Endothelial cell of umbilical vein (primary cell): Measurements from ENCODE around the gene TWF2. TPM values are rescaled to one million over a fixed set of nuclear protein-coding genes. Genes with fewer than 3 reads are reported as not detected.

ENCODE experiments used
- BruUV-seq: library from RNA; stranded (reverse); fragments of 400-500 nt; replicated peaks from 2 replicates; lab custom pipeline; 2021; lab: Mats Ljungman, UMichigan
- CTCF ChIA-PET: fragments of 300-600, 350-600 bp; sonication (Branson Sonifier 250); formaldehyde crosslinking; loops from one replicate; lab custom pipeline; 2021; ENCODE audit warnings: antibody characterized with exemption, inconsistent platforms; lab: Charles Lee
- POLR2A ChIA-PET: fragments of 300-600, 350-600 bp; sonication (Branson Sonifier 250); formaldehyde crosslinking; loops from one replicate; lab custom pipeline; 2021; ENCODE audit warnings: antibody characterized with exemption, inconsistent platforms; lab: Charles Lee
- DNase-seq: peaks from one replicate; pipeline ENCODE4 v3.0.0-alpha.2; 2011; ENCODE audit warnings: low read depth, low spot score
- FAIRE-seq: peaks from 2 replicates; lab custom pipeline; 2011; peaks lifted over from hg19 to GRCh38; lab: Jason Lieb, UNC
- H2AFZ ChIP-seq: 2 replicates; pipeline ENCODE4 v1.6.0; 2012; ENCODE audit warnings: low read depth, low read length, control low read depth, inconsistent platforms
- H3K27ac ChIP-seq: 2 replicates; pipeline ENCODE4 v1.5.1; 2011; ENCODE audit warnings: low read depth, mild to moderate bottlenecking, control low read depth, low read length, moderate library complexity; ENCODE audit not compliant: insufficient read depth
- H3K27me3 ChIP-seq, 2 experiments: 2 replicates each; pipeline versions ENCODE4 v1.6.0 to v1.6.1; 2011; ENCODE audit warnings: low read length in 2 of 2, mixed read lengths in 1 of 2; ENCODE audit not compliant: control insufficient read depth in 2 of 2, insufficient read depth in 2 of 2
- H3K36me3 ChIP-seq, 2 experiments: 2 replicates in 1 of 2; 3 replicates in 1 of 2; pipeline ENCODE4 v1.5.1; 2011; ENCODE audit warnings: low read length in 2 of 2, mild to moderate bottlenecking in 1 of 2, moderate library complexity in 1 of 2; ENCODE audit not compliant: control insufficient read depth in 2 of 2, insufficient read depth in 2 of 2; ENCODE audit errors: extremely low read depth in 1 of 2
- H3K4me1 ChIP-seq: 3 replicates; pipeline ENCODE4 v1.5.1; 2011; ENCODE audit warnings: mild to moderate bottlenecking, low read length; ENCODE audit not compliant: control insufficient read depth, insufficient read depth; ENCODE audit errors: extremely low read depth
- H3K4me2 ChIP-seq: 2 replicates; pipeline ENCODE4 v1.6.1; 2011; ENCODE audit warnings: low read length, control low read depth, mixed read lengths; ENCODE audit not compliant: insufficient read depth
- H3K4me3 ChIP-seq, 3 experiments: fragments of 200-600 bp in 1 of 3; sonication (generic), shearing (Covaris generic) in 1 of 3; replicated peaks in 1 of 3; 2 replicates each; pipeline ENCODE4 v1.5.1; 2011 to 2016; ENCODE audit warnings: control low read depth in 3 of 3, low read length in 3 of 3, mild to moderate bottlenecking in 2 of 3, inconsistent platforms in 1 of 3, low read depth in 1 of 3, moderate library complexity in 1 of 3; ENCODE audit not compliant: insufficient read depth in 1 of 3
- H3K79me2 ChIP-seq: 2 replicates; pipeline ENCODE4 v1.6.0; 2012; ENCODE audit warnings: low read length, inconsistent platforms; ENCODE audit not compliant: control insufficient read depth, insufficient read depth
- H3K9ac ChIP-seq: replicated peaks from 2 replicates; pipeline ENCODE3; 2011; ENCODE audit warnings: low read length, control low read depth; ENCODE audit not compliant: insufficient read depth; ENCODE audit errors: extremely low read depth
- H3K9me1 ChIP-seq: replicated peaks from 3 replicates; pipeline ENCODE4 v1.6.0; 2011; ENCODE audit warnings: mild to moderate bottlenecking, low read length; ENCODE audit not compliant: control insufficient read depth, insufficient read depth; ENCODE audit errors: extremely low read depth
- H3K9me3 ChIP-seq: replicated peaks from 2 replicates; pipeline ENCODE4 v1.5.1; 2012; ENCODE audit warnings: low read length, inconsistent platforms; ENCODE audit not compliant: control insufficient read depth, insufficient read depth
- H4K20me1 ChIP-seq: replicated peaks from 2 replicates; pipeline ENCODE3; 2011; ENCODE audit warnings: mild to moderate bottlenecking, low read length; ENCODE audit not compliant: control insufficient read depth, insufficient read depth; ENCODE audit errors: extremely low read depth
- CTCF ChIP-seq, 2 donors: IDR thresholded peaks; 1 replicate in 1 of 2; 2 replicates in 1 of 2; pipeline ENCODE4 v1.5.1; 2011; ENCODE audit warnings: low read length in 2 of 2, mild to moderate bottlenecking in 2 of 2, moderate library complexity in 2 of 2, control low read depth in 1 of 2, inconsistent platforms in 1 of 2, low read depth in 1 of 2; ENCODE audit not compliant: insufficient read depth in 1 of 2; ENCODE audit errors: extremely low read depth in 1 of 2
- EZH2 ChIP-seq: IDR thresholded peaks from 2 replicates; pipeline ENCODE4 v1.6.1; 2012; ENCODE audit warnings: borderline replicate concordance, low read depth, mild to moderate bottlenecking, moderate library complexity, low read length, inconsistent platforms; ENCODE audit not compliant: severe bottlenecking
- FOS ChIP-seq: IDR thresholded peaks from 2 replicates; pipeline ENCODE4 v1.6.1; 2011; ENCODE audit warnings: mild to moderate bottlenecking, low read length, moderate library complexity, borderline replicate concordance; ENCODE audit not compliant: insufficient read depth
- GATA2 ChIP-seq: IDR thresholded peaks from 2 replicates; pipeline ENCODE4 v1.7.0; 2011; ENCODE audit warnings: low read depth, mild to moderate bottlenecking, moderate library complexity, mixed read lengths, low read length; ENCODE audit not compliant: insufficient read length, insufficient read depth
- JUN ChIP-seq: IDR thresholded peaks from 2 replicates; pipeline ENCODE4 v1.6.1; 2011; ENCODE audit warnings: borderline replicate concordance, low read depth; ENCODE audit not compliant: insufficient read length, insufficient read depth
- MYC ChIP-seq: IDR thresholded peaks from one replicate; pipeline ENCODE4 v1.6.1; 2011; ENCODE audit warnings: mild to moderate bottlenecking, low read depth, low read length
- POLR2A ChIP-seq: IDR thresholded peaks from 2 replicates; pipeline ENCODE4 v1.6.1; 2012; ENCODE audit warnings: low read depth, mild to moderate bottlenecking, control low read depth, low read length
- POLR2AphosphoS5 ChIP-seq: IDR thresholded peaks from 2 replicates; pipeline ENCODE4 v1.6.1; 2012; ENCODE audit warnings: low read depth, mild to moderate bottlenecking, control low read depth, low read length, moderate library complexity; ENCODE audit not compliant: insufficient read depth
- dilution Hi-C: fragments of 300-500 bp; cut with MboI; formaldehyde crosslinking; loops from one replicate; pipeline ENCODE4 v1.15.0; 2019; ENCODE audit warnings: low sequenced_read_pairs; ENCODE audit not compliant: extremely low pct_ligation_motif_present
- intact Hi-C: fragments of 100-400 bp; cut with micrococcal nuclease; formaldehyde crosslinking; loops from one replicate; pipeline ENCODE4 v1.10.0; 2022
- polyA plus RNA-seq, 4 experiments: library from polyadenylated mRNA; depleted of rRNA in 3 of 4; stranded (reverse) in 3 of 4; unstranded in 1 of 4; fragments of >200 nt; gene quantifications; 2 replicates each; pipeline versions ENCODE4 v1.2.1 to v1.2.3, GENCODE V29; 2011 to 2012; ENCODE audit warnings: missing spikeins in 1 of 4
- total RNA-seq: library from RNA; stranded (reverse); gene quantifications from 2 replicates; pipeline ENCODE4 v1.2.3, GENCODE V29; 2021
- TF ChIP-seq, protein P1 (sequence below): IDR thresholded peaks from 2 replicates; pipeline ENCODE4 v1.6.1; 2011; ENCODE audit not compliant: insufficient read depth, insufficient read length

The TWF2 gene
- total and polyA plus RNA-seq, 2 donors (not counting 3 experiments of a cell fraction or from before 2014, with no cell fraction given) = 82.9 to 134 TPM

DNA sequence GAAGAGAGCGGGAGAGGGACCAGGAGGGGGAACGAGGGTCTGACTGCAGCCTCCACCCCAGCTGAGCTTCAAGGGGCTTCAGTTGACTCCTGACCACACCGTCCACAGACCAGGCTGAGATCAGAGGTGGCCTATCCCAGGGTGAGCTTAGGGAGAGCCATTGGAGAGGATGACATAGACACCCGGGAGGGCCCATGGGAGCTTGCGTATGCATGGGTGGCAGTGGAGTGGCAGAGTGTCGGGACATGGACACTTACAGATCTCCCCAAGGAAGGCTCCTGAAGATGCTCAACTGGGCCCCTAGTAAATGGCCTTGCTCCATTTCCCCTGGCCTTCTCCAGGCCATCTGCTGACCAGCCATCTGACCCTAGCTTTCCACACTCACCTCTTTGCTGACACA lies 53.6 kb downstream of the TWF2 start:
- no TSS peak for BruUV-seq
- no peak overlapping the region for H3K4me3 ChIP-seq
- H3K9ac ChIP-seq = no peak overlapping the region
- intact Hi-C loops = no loop called here
- H2AFZ ChIP-seq = no peak overlapping the region
- FAIRE-seq = no peak
- no peak overlapping the region for H3K27ac ChIP-seq
- no peaks in the 10 kb centered on the region for H3K4me1 ChIP-seq
- ChIA-PET CTCF (interaction anchor here (0.9 kb wide), 1 partner anchor 35 kb away, joined by 3 read pairs; no protein-coding TSS in a partner anchor), POLR2A (no interaction called here)
- H3K4me2 ChIP-seq = no peak overlapping the region
- H3K27me3 ChIP-seq = no peaks in the 10 kb centered on the region
- H3K36me3 ChIP-seq = no peaks in the 10 kb centered on the region
- H3K79me2 ChIP-seq = no peaks in the 10 kb centered on the region
- DNase-seq = no peak
- no peak for TF ChIP-seq JUN
- no peak for TF ChIP-seq CTCF (IDR thresholded peaks at IDR 0.05; ENCODE audit: extremely low read depth in 1 of 2, insufficient read depth in 1 of 2, low read depth in 1 of 2, low read length in 2 of 2)
- TF ChIP-seq EZH2 = no peak
- TF ChIP-seq GATA2 = no peak
- TF ChIP-seq FOS = no peak
- no peak for TF ChIP-seq MYC
- no peak for TF ChIP-seq POLR2A
- TF ChIP-seq, protein P1, sequence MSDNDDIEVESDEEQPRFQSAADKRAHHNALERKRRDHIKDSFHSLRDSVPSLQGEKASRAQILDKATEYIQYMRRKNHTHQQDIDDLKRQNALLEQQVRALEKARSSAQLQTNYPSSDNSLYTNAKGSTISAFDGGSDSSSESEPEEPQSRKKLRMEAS = no peak
- TF ChIP-seq POLR2AphosphoS5 = no peak
- no peaks in the 10 kb centered on the region for H4K20me1 ChIP-seq
- dilution Hi-C loops = no loop called here
- no peaks in the 10 kb centered on the region for H3K9me1 ChIP-seq
- H3K9me3 ChIP-seq = no peaks in the 10 kb centered on the region
